GM23338 (cell line): ENCODE data around the gene MIPEP. TPM values are rescaled to one million over a fixed set of nuclear protein-coding genes. Genes with fewer than 3 reads are reported as not detected.

Source experiments
- ATAC-seq: fragments of 200-7000 bp; cut with Tn5 transposase; 3 replicates; pipeline ENCODE4 v1.9.1; 2020
- DNase-seq: peaks from one replicate; pipeline ENCODE4 v3.0.0-alpha.2; 2015; ENCODE audit warnings: low spot score
- H2AFZ ChIP-seq: fragments of 200-600 bp; sonication (generic); 2 replicates; pipeline ENCODE4 v1.8.0; 2016; ENCODE audit warnings: antibody characterized with exemption, mild to moderate bottlenecking, moderate library complexity
- H3F3A ChIP-seq: fragments of 200-600 bp; sonication (generic); replicated peaks from 2 replicates; pipeline ENCODE4 v1.8.0; 2017; ENCODE audit warnings: antibody characterized with exemption, mixed run types, low read depth
- H3K27ac ChIP-seq: fragments of 200-600 bp; sonication (generic); 2 replicates; pipeline ENCODE4 v1.6.1; 2016; ENCODE audit warnings: low read depth
- H3K27me3 ChIP-seq: fragments of 200-600 bp; sonication (generic); 2 replicates; pipeline ENCODE4 v1.8.0; 2016; ENCODE audit warnings: mild to moderate bottlenecking, mixed run types, moderate library complexity; ENCODE audit not compliant: insufficient read depth
- H3K36me3 ChIP-seq: fragments of 200-600 bp; sonication (generic); 2 replicates; pipeline ENCODE4 v1.8.0; 2016; ENCODE audit warnings: mild to moderate bottlenecking; ENCODE audit not compliant: insufficient read depth
- H3K4me1 ChIP-seq: fragments of 200-600 bp; sonication (generic); 2 replicates; pipeline ENCODE4 v1.8.0; 2016; ENCODE audit warnings: mild to moderate bottlenecking, moderate library complexity; ENCODE audit not compliant: insufficient read depth
- H3K4me2 ChIP-seq: fragments of 200-600 bp; sonication (generic); 2 replicates; pipeline ENCODE4 v1.7.1; 2017; ENCODE audit warnings: mixed run types
- H3K4me3 ChIP-seq: fragments of 200-600 bp; sonication (generic); 2 replicates; pipeline ENCODE4 v1.6.1; 2016; ENCODE audit warnings: mixed run types
- H3K79me2 ChIP-seq: fragments of 200-600 bp; sonication (generic); replicated peaks from 2 replicates; pipeline ENCODE4 v1.8.0; 2017; ENCODE audit warnings: mild to moderate bottlenecking; ENCODE audit not compliant: insufficient read depth
- H3K9me2 ChIP-seq: fragments of 200-600 bp; sonication (generic); 2 replicates; pipeline ENCODE4 v1.8.0; 2017; ENCODE audit not compliant: insufficient read depth
- H4K20me1 ChIP-seq: fragments of 200-600 bp; sonication (generic); replicated peaks from 2 replicates; pipeline ENCODE4 v1.8.0; 2017; ENCODE audit warnings: mild to moderate bottlenecking; ENCODE audit not compliant: insufficient read depth
- H3K27ac Mint-ChIP-seq: 2 replicates; pipeline ENCODE4 v1.8.0; 2020; ENCODE audit warnings: inconsistent platforms, mild to moderate bottlenecking, moderate library complexity, mixed read lengths
- H3K27me3 Mint-ChIP-seq: 3 replicates; pipeline ENCODE4 v1.8.0; 2022; ENCODE audit warnings: low read depth, mild to moderate bottlenecking, moderate library complexity, mixed read lengths, inconsistent platforms; ENCODE audit not compliant: insufficient read depth, poor library complexity
- H3K36me3 Mint-ChIP-seq: 3 replicates; pipeline ENCODE4 v1.8.0; 2021; ENCODE audit warnings: low read depth, mild to moderate bottlenecking, inconsistent platforms, moderate library complexity, mixed read lengths
- H3K4me1 Mint-ChIP-seq: 3 replicates; pipeline ENCODE4 v1.8.0; 2020; ENCODE audit warnings: mild to moderate bottlenecking, inconsistent platforms, mixed read lengths
- H3K4me3 Mint-ChIP-seq: 3 replicates; pipeline ENCODE4 v1.8.0; 2021; ENCODE audit warnings: moderate library complexity, mild to moderate bottlenecking, inconsistent platforms, mixed read lengths
- H3K9me3 Mint-ChIP-seq: 3 replicates; pipeline ENCODE4 v1.8.0; 2020; ENCODE audit warnings: moderate library complexity, mild to moderate bottlenecking, inconsistent platforms, mixed read lengths
- CREB1 ChIP-seq: fragments of 250-450 bp; sonication (Bioruptor Pico); IDR thresholded peaks from 2 replicates; pipeline ENCODE4 v1.5.0; 2020; ENCODE audit warnings: low read depth, mild to moderate bottlenecking, moderate library complexity
- EZH2phosphoT487 ChIP-seq: fragments of 200-600 bp; sonication (generic); IDR thresholded peaks from one replicate; pipeline ENCODE4 v1.8.1; 2018; ENCODE audit warnings: antibody characterized with exemption; ENCODE audit not compliant: unreplicated experiment
- POLR2AphosphoS5 ChIP-seq: IDR thresholded peaks from 2 replicates; pipeline ENCODE4 v1.6.1; 2016; ENCODE audit warnings: antibody characterized with exemption, low read depth
- STAT1 ChIP-seq: IDR thresholded peaks from one replicate; pipeline ENCODE4 v1.6.1; 2016; ENCODE audit warnings: antibody characterized with exemption; ENCODE audit not compliant: unreplicated experiment
- ZNF331 ChIP-seq: fragments of 250-450 bp; sonication (Bioruptor Pico); IDR thresholded peaks from 2 replicates; pipeline ENCODE4 v1.5.0; 2020; ENCODE audit warnings: low read depth, mild to moderate bottlenecking, moderate library complexity
- polyA plus RNA-seq: library from polyadenylated mRNA; unstranded; fragments of >200 nt; fragmentation: Nextera tagmentation; extraction: Ambion mirVana; gene quantifications from 2 replicates; pipeline ENCODE4 v1.2.1, GENCODE V29; 2016
- total RNA-seq: library from RNA; depleted of rRNA; stranded (reverse); fragments of >200 nt; shearing (Covaris generic); gene quantifications from 2 replicates; pipeline ENCODE4 v1.2.3, GENCODE V29; 2014
- TF ChIP-seq, protein P1 (sequence below): IDR thresholded peaks from 2 replicates; pipeline ENCODE4 v1.6.1; 2016; ENCODE audit warnings: antibody characterized with exemption
- TF ChIP-seq, protein P2 (sequence below): fragments of 250-450 bp; sonication (Bioruptor Pico); IDR thresholded peaks from 2 replicates; pipeline ENCODE4 v1.5.0; 2020; ENCODE audit warnings: mild to moderate bottlenecking, moderate library complexity
- TF ChIP-seq, protein P3 (sequence below): IDR thresholded peaks from one replicate; pipeline ENCODE4 v1.6.1; 2018; ENCODE audit warnings: antibody characterized with exemption; ENCODE audit not compliant: unreplicated experiment

MIPEP gene
- total and polyA plus RNA-seq, 2 experiments from 2014 or later = 20.8 to 22.5 TPM

DNA sequence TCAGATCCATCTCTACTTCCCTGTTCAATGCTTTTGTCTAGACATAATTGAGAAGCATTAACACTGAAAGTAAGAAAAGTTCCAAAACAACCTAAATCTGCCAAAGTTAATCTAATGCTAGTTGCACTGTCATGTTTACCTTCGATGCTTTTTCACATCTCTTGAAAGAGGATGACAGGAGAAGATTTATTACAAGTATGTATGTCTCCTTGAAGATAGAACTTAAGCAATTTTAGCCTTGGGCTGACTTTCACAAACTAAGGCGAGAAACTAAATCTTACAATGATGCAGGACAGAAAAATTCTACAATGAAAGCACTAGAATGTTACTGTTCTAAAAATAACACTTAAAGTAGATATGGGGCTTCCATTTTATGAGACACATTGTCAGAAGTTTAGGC lies 64.0 kb downstream of the MIPEP start:
- TF ChIP-seq, protein P1, sequence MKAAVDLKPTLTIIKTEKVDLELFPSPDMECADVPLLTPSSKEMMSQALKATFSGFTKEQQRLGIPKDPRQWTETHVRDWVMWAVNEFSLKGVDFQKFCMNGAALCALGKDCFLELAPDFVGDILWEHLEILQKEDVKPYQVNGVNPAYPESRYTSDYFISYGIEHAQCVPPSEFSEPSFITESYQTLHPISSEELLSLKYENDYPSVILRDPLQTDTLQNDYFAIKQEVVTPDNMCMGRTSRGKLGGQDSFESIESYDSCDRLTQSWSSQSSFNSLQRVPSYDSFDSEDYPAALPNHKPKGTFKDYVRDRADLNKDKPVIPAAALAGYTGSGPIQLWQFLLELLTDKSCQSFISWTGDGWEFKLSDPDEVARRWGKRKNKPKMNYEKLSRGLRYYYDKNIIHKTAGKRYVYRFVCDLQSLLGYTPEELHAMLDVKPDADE = no peak
- no peak for TF ChIP-seq CREB1
- no peak for TF ChIP-seq ZNF331
- TF ChIP-seq, protein P2, sequence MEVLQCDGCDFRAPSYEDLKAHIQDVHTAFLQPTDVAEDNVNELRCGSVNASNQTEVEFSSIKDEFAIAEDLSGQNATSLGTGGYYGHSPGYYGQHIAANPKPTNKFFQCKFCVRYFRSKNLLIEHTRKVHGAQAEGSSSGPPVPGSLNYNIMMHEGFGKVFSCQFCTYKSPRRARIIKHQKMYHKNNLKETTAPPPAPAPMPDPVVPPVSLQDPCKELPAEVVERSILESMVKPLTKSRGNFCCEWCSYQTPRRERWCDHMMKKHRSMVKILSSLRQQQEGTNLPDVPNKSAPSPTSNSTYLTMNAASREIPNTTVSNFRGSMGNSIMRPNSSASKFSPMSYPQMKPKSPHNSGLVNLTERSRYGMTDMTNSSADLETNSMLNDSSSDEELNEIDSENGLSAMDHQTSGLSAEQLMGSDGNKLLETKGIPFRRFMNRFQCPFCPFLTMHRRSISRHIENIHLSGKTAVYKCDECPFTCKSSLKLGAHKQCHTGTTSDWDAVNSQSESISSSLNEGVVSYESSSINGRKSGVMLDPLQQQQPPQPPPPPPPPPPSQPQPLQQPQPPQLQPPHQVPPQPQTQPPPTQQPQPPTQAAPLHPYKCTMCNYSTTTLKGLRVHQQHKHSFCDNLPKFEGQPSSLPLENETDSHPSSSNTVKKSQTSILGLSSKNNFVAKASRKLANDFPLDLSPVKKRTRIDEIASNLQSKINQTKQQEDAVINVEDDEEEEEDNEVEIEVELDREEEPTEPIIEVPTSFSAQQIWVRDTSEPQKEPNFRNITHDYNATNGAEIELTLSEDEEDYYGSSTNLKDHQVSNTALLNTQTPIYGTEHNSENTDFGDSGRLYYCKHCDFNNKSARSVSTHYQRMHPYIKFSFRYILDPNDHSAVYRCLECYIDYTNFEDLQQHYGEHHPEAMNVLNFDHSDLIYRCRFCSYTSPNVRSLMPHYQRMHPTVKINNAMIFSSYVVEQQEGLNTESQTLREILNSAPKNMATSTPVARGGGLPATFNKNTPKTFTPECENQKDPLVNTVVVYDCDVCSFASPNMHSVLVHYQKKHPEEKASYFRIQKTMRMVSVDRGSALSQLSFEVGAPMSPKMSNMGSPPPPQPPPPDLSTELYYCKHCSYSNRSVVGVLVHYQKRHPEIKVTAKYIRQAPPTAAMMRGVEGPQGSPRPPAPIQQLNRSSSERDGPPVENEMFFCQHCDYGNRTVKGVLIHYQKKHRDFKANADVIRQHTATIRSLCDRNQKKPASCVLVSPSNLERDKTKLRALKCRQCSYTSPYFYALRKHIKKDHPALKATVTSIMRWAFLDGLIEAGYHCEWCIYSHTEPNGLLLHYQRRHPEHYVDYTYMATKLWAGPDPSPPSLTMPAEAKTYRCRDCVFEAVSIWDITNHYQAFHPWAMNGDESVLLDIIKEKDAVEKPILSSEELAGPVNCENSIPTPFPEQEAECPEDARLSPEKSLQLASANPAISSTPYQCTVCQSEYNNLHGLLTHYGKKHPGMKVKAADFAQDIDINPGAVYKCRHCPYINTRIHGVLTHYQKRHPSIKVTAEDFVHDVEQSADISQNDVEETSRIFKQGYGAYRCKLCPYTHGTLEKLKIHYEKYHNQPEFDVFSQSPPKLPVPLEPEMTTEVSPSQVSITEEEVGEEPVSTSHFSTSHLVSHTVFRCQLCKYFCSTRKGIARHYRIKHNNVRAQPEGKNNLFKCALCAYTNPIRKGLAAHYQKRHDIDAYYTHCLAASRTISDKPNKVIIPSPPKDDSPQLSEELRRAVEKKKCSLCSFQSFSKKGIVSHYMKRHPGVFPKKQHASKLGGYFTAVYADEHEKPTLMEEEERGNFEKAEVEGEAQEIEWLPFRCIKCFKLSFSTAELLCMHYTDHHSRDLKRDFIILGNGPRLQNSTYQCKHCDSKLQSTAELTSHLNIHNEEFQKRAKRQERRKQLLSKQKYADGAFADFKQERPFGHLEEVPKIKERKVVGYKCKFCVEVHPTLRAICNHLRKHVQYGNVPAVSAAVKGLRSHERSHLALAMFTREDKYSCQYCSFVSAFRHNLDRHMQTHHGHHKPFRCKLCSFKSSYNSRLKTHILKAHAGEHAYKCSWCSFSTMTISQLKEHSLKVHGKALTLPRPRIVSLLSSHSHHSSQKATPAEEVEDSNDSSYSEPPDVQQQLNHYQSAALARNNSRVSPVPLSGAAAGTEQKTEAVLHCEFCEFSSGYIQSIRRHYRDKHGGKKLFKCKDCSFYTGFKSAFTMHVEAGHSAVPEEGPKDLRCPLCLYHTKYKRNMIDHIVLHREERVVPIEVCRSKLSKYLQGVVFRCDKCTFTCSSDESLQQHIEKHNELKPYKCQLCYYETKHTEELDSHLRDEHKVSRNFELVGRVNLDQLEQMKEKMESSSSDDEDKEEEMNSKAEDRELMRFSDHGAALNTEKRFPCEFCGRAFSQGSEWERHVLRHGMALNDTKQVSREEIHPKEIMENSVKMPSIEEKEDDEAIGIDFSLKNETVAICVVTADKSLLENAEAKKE (CRISPR knock-in tag) = no peak
- no peak for TF ChIP-seq POLR2AphosphoS5
- TF ChIP-seq EZH2phosphoT487 = no peak
- no peak for TF ChIP-seq STAT1
- TF ChIP-seq, protein P3, sequence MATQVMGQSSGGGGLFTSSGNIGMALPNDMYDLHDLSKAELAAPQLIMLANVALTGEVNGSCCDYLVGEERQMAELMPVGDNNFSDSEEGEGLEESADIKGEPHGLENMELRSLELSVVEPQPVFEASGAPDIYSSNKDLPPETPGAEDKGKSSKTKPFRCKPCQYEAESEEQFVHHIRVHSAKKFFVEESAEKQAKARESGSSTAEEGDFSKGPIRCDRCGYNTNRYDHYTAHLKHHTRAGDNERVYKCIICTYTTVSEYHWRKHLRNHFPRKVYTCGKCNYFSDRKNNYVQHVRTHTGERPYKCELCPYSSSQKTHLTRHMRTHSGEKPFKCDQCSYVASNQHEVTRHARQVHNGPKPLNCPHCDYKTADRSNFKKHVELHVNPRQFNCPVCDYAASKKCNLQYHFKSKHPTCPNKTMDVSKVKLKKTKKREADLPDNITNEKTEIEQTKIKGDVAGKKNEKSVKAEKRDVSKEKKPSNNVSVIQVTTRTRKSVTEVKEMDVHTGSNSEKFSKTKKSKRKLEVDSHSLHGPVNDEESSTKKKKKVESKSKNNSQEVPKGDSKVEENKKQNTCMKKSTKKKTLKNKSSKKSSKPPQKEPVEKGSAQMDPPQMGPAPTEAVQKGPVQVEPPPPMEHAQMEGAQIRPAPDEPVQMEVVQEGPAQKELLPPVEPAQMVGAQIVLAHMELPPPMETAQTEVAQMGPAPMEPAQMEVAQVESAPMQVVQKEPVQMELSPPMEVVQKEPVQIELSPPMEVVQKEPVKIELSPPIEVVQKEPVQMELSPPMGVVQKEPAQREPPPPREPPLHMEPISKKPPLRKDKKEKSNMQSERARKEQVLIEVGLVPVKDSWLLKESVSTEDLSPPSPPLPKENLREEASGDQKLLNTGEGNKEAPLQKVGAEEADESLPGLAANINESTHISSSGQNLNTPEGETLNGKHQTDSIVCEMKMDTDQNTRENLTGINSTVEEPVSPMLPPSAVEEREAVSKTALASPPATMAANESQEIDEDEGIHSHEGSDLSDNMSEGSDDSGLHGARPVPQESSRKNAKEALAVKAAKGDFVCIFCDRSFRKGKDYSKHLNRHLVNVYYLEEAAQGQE = no peak
- H3K4me1 ChIP-seq = peaks cover 2% of the 10 kb centered on the region; the same call in 1 of the 2 replicates
- H3K27me3 ChIP-seq = no peaks in the 10 kb centered on the region
- Mint-ChIP-seq H3K27ac (no peak overlapping the region), H3K9me3 (peaks cover 10% of the 10 kb centered on the region; the same call in 2 of the 3 replicates), H3K36me3 (peaks cover 23% of the 10 kb centered on the region), H3K4me1 (peaks cover 9% of the 10 kb centered on the region; the same call in 2 of the 3 replicates), H3K27me3 (peaks cover 3% of the 10 kb centered on the region), H3K4me3 (no peak overlapping the region)
- H4K20me1 ChIP-seq = no peaks in the 10 kb centered on the region
- 0 out of 2 replicates have a peak, but pooled peaks cover 4% of the 10 kb centered on the region for H3K36me3 ChIP-seq
- no peaks in the 10 kb centered on the region for H3K9me2 ChIP-seq
- no peaks in the 10 kb centered on the region for H3K79me2 ChIP-seq
- no peak overlapping the region for H3K4me3 ChIP-seq
- H2AFZ ChIP-seq = no peak overlapping the region
- H3K4me2 ChIP-seq = no peak overlapping the region
- ATAC-seq (no peak), DNase-seq (no peak)
- no peak overlapping the region for H3K27ac ChIP-seq
- H3F3A ChIP-seq = no peaks in the 10 kb centered on the region
